HG03060 (cell line): ENCODE data around the gene GRID2.

ENCODE experiments used
- ATAC-seq: cut with Tn5 transposase; IDR thresholded peaks from one replicate; pipeline ENCODE4 v1.9.1; 2021; ENCODE audit warnings: low read depth, moderate number of reproducible peaks; ENCODE audit not compliant: unreplicated experiment

Gene GRID2

DNA sequence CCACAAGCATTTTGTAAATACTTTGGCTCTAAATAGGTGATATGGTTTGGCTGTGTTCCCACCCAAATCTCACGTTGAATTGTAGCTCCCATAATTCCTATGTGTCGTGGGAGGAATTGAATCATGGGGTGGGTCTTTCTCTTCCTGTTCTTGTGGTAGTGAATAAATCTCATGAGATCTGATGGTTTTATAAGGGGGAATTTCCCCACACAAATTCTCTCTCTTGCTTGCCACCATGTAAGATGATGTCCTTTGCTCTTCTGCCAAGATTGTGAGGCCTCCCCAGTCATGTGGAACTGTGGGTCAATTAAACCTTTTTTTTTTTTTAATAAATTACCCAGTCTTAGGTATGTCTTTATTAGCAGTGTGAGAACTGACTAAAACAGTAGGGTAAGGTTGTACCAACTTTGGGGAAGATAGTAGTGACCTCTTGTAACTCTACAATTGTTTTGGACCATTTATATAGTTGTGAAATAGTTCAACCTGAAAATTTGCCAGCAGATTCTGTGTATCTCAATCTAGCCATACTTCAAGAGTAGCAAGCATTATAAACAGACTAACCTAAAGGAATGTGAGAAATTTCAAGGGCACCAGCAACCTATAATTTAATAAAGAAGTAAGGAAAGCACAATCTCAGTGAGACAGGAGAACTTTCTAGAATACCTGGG is 727.8 kb downstream of the GRID2 start:
- no peak for ATAC-seq

- no peak for ATAC-seq
These were observed 739.0 kb downstream of the GRID2 start for GRCh38 chr4:93042746-93043145.

- no peak for ATAC-seq
These were observed 749.4 kb downstream of the GRID2 start for GRCh38 chr4:93053140-93053539.

DNA sequence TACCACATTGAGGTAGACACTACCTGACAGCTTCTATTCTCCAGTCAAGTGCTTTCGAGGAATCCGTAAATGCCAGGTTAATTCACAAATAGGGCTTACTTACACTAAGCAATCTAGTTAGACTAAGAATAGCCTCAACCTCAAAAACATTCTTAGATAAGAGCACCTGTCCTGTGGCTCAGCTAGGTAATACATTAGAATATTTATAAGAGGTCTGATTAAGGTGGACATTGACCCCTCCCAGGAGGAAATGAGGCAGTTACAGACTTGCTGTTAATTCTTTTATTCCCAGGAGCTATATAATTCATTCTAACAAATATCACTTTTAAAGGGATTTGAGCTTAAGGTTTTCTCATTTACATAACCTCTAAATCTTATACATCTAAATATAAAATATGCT is 758.1 kb downstream of the GRID2 start:
- ATAC-seq, result no peak

GRCh38 chr4:93063325-93063724 is 759.6 kb downstream of the GRID2 start:
- ATAC-seq, result no peak

GRCh38 chr4:93065790-93066189 is 762.0 kb downstream of the GRID2 start:
- no peak for ATAC-seq

GRCh38 chr4:93066749-93067148 is 763.0 kb downstream of the GRID2 start:
- ATAC-seq, result no peak

DNA sequence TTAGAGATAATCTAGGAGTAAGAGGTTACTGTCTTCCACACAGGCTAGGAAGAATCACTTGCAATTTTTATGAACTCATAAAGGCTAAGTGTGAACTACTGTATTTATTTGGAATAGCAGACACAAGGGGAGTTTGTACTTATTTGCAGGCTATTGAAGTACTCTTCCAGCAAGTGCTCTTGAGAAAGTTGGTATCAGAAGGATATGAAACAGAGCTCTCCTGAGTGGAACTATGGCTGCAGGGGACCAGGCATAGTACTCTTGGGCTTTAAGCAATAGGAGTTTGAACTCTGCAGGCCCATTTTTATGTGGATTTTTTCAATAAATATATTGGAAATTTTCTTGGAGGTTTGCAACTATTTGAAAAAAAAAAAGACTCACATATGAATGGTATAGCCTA is 768.5 kb downstream of the GRID2 start:
- no peak for ATAC-seq

DNA sequence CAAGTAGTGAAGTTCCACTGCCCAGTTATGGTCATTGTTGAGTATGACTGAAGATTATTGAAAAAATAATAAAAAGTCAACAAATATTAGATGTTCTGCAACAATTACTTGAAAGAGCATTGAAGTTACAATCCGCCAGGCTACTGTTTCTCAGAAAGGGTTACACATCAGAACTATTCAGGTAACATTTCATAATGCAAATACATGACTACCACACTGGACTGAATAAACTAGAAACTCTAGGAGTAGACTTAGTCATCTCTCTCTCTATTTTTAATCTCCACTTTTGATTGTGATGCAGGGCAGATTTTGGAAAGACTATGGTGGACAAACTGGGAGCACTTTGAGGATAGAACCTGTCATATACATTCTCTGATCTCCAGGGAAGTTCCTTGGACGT is 776.5 kb downstream of the GRID2 start:
- no peak for ATAC-seq

- ATAC-seq, result no peak
These were observed 781.0 kb downstream of the GRID2 start for GRCh38 chr4:93084599-93085305.

GRCh38 chr4:93086356-93086755 is 782.6 kb downstream of the GRID2 start:
- ATAC-seq, result no peak

DNA sequence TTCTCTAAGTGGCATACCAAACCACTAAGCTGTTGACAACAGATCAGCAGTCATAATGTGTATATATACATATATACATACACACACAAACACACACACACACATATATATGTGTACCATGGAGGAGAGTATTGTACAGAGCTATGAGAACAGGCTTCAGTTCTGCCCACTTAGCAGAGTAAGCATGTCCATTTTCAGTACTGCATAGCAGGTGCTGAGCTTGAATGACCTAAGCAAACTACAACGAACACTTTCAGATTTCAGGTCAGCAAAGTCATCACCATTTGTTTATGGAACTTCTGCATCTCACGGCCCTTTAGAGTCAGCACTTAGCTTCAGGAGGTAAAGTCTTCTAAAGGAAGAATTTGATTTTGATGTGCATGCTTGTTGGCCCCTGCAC is 789.0 kb downstream of the GRID2 start:
- ATAC-seq, result no peak

GRCh38 chr4:93103042-93103441 is 799.3 kb downstream of the GRID2 start:
- no peak for ATAC-seq

GRCh38 chr4:93116624-93117023 is 812.9 kb downstream of the GRID2 start:
- no peak for ATAC-seq

GRCh38 chr4:93127489-93127888 is 823.7 kb downstream of the GRID2 start:
- ATAC-seq, result no peak

- no peak for ATAC-seq
These were observed 828.9 kb downstream of the GRID2 start for GRCh38 chr4:93132631-93133030.

DNA sequence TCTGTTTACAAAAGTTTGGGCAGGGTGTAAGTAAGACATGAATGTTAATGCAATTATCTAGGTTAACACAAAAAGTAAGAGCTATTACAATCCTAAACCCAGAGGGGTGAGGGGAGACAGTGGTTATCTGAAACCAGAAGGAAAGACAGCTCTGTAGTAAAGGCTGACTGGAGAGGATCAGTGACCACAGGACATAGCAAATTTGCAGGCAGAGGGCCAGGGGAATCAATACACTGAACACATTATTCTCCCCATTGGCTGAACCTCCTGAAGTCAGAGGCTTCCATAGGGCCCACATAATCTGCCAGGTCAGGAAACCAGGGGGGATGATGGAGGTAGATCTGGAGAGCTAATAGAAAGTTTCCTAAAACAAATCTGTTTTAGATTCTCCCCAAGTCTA is 835.4 kb downstream of the GRID2 start:
- no peak for ATAC-seq

GRCh38 chr4:93143902-93144301 is 840.1 kb downstream of the GRID2 start:
- ATAC-seq, result no peak

- no peak for ATAC-seq
These were observed 840.9 kb downstream of the GRID2 start for GRCh38 chr4:93144644-93145043.

DNA sequence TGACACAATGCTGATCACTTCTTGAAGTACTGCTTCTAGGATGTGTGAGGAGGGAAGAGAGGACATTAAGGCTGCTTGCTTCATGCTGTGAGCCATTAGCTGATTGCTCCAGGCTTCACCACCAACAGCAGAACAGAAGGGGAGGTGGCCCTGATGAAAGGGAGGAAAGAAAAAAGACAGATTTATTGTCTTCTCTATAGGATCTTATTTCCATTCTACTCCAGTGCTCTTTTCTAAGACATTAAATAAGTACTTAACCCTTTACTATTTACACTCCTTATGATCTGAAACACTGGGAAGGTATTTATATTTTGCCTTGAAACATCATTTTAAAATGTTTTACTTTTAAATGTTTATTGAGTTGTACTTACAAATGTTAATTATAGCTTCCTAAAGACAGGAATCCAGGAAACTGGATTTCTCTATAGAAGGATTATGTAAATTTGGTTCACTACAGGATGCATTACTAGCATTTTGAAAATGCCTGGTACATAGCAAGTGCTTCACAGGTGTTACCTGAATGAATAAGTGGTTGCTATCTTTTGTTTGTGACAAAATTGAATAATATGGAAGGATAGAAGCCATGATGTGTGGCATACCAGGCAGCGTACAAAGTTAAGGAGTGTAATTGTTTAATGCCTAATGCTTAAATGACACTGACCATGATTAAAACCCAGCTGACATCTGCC is 843.9 kb downstream of the GRID2 start:
- ATAC-seq, result no peak

DNA sequence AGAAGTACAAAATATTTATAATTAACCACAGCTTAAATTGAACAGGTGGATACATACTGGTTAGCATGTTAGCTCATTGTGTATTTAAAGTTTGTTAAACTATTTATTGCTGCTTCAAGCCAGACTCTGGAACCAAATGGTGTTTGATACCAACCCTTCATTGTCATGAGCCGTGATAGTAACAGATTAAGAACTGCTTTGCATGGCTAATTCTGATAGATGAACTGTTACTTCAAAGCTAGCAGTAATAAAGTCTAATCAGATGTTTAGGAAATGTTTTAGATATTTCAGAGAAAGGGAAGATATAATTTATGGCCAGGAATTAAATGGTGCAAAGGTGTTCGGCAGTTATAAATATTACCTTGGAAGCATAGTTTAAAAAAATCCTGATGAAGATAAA is 848.7 kb downstream of the GRID2 start:
- no peak for ATAC-seq

DNA sequence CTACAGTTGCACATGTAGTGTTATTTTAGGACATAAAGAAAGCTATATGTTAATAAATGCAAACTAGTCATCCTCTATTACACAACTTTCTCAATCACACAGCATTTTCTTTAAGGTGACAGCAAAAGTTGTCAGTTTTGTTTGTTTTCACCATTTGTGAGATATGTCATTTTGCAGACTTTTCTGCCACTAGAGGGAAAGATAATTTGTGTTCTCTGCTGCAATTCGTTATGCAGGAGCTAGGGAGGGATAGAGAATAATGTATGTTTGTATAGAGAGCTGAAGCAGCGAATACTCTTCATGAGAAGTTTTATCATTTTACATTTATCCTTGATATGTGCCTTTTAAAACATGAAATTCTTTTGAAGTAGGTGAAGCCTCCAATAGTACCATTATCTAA is 854.2 kb downstream of the GRID2 start:
- no peak for ATAC-seq
